Thoracic aorta (tissue), 2 donors: ENCODE measurements around the gene AP1S3. TPM values are rescaled to one million over a fixed set of nuclear protein-coding genes. Genes with fewer than 3 reads are reported as not detected.
A peak's percentile ranks its signal among the peaks of the same experiment; 100 is the strongest.
"Not testable (repeated sequence)": the region's sequence is repeated elsewhere in the genome, so short reads cannot be mapped to it uniquely, and the experiment has no call there.

Experiments used
- ATAC-seq: fragments of 150-250 bp; one replicate; pipeline ENCODE4 v1.8.0; 2017; ENCODE audit warnings: low read depth; ENCODE audit not compliant: insufficient number of reproducible peaks, low FRiP score
- DNase-seq: peaks from one replicate; pipeline ENCODE4 v3.0.0-alpha.2; 2020; ENCODE audit warnings: low spot score
- H3K27ac ChIP-seq, 2 donors: fragments of 200-600 bp; sonication (generic); 1 replicate in 1 of 2; 2 replicates in 1 of 2; pipeline ENCODE4 v1.5.1; 2016; ENCODE audit warnings: mild to moderate bottlenecking in 2 of 2, moderate library complexity in 2 of 2
- H3K27me3 ChIP-seq: fragments of 200-600 bp; sonication (generic); replicated peaks from 2 replicates; pipeline ENCODE4 v1.6.0; 2016; ENCODE audit warnings: mild to moderate bottlenecking; ENCODE audit not compliant: insufficient read depth
- H3K36me3 ChIP-seq: fragments of 200-600 bp; sonication (generic); one replicate; pipeline ENCODE4 v1.5.1; 2016
- H3K4me1 ChIP-seq, 2 donors: fragments of 200-600 bp; sonication (generic); 1 replicate in 1 of 2; 2 replicates in 1 of 2; pipeline versions ENCODE4 v1.5.1 to v1.6.0; 2016; ENCODE audit warnings: low read depth in 2 of 2, mild to moderate bottlenecking in 1 of 2; ENCODE audit not compliant: control insufficient read depth in 1 of 2
- H3K4me3 ChIP-seq: fragments of 200-600 bp; sonication (generic); 2 replicates; pipeline ENCODE4 v1.5.1; 2016; ENCODE audit warnings: mild to moderate bottlenecking
- H3K9me3 ChIP-seq: fragments of 200-600 bp; sonication (generic); 2 replicates; pipeline ENCODE4 v1.5.1; 2016
- total RNA-seq, 2 donors: library from RNA; depleted of rRNA; stranded (reverse); fragments of >200 nt; gene quantifications; one replicate each; pipeline versions ENCODE4 v1.1.0 to v1.2.3, GENCODE V29; 2016
- TF ChIP-seq, protein P1 (sequence below): fragments of 200-600 bp; sonication (generic); IDR thresholded peaks from one replicate; pipeline ENCODE4 v1.5.1; 2019; ENCODE audit warnings: antibody characterized with exemption

AP1S3 gene
- total RNA-seq, 2 donors from 2014 or later: 0.95 to 3.0 TPM

- no peak for DNase-seq
- no peak for ATAC-seq
- Histone ChIP-seq H3K27ac (no peak overlapping the region), H3K4me1 (peaks cover 0 to 10% of the 10 kb centered on the region in 2 donors), H3K4me3 (no peak overlapping the region), H3K9me3 (no peaks in the 10 kb centered on the region), H3K27me3 (no peaks in the 10 kb centered on the region), H3K36me3 (no peaks in the 10 kb centered on the region)
- TF ChIP-seq, protein P1, sequence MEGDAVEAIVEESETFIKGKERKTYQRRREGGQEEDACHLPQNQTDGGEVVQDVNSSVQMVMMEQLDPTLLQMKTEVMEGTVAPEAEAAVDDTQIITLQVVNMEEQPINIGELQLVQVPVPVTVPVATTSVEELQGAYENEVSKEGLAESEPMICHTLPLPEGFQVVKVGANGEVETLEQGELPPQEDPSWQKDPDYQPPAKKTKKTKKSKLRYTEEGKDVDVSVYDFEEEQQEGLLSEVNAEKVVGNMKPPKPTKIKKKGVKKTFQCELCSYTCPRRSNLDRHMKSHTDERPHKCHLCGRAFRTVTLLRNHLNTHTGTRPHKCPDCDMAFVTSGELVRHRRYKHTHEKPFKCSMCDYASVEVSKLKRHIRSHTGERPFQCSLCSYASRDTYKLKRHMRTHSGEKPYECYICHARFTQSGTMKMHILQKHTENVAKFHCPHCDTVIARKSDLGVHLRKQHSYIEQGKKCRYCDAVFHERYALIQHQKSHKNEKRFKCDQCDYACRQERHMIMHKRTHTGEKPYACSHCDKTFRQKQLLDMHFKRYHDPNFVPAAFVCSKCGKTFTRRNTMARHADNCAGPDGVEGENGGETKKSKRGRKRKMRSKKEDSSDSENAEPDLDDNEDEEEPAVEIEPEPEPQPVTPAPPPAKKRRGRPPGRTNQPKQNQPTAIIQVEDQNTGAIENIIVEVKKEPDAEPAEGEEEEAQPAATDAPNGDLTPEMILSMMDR: no peak
Measured at GRCh38 chr2:223764796-223765195, 72.6 kb downstream of the AP1S3 start.

GRCh38 chr2:223762853-223763252 lies 74.5 kb downstream of the AP1S3 start:
- no peaks in the 10 kb centered on the region for H3K27me3 ChIP-seq
- ATAC-seq: no peak
- TF ChIP-seq, protein P1: no peak

DNA sequence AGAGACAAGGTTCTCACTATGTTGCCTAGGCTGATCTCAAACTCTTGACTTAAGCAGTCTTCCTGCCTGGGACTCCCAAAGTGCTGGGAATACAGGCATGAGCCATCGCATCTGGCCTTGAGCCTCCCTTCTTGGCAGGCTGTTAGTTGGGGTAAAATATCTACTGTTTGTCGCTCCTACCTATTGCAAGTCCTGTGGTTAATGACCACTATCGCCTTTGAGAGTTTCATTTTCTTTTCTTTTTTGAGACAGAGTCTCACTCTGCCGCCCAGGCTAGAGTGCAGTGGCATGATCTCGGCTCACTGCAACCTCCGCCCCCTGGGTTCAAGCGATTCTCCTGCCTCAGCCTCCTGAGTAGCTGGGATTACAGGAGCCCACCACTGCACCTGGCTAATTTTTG lies 75.6 kb downstream of the AP1S3 start:
- not testable (repeated sequence) for H3K36me3 ChIP-seq, DNase-seq, H3K4me3 ChIP-seq, H3K27ac ChIP-seq, H3K9me3 ChIP-seq, H3K27me3 ChIP-seq, ATAC-seq
- peaks cover 0 to 15% of the 10 kb centered on the region in 2 donors for H3K4me1 ChIP-seq

More at GRCh38 chr2:223762853-223763252, 74.5 kb downstream of the AP1S3 start:
- no peak for DNase-seq
- Histone ChIP-seq H3K36me3 (no peaks in the 10 kb centered on the region), H3K4me3 (no peak overlapping the region), H3K27ac (no peak overlapping the region), H3K9me3 (no peaks in the 10 kb centered on the region), H3K4me1 (peaks cover 0 to 15% of the 10 kb centered on the region in 2 donors)

DNA sequence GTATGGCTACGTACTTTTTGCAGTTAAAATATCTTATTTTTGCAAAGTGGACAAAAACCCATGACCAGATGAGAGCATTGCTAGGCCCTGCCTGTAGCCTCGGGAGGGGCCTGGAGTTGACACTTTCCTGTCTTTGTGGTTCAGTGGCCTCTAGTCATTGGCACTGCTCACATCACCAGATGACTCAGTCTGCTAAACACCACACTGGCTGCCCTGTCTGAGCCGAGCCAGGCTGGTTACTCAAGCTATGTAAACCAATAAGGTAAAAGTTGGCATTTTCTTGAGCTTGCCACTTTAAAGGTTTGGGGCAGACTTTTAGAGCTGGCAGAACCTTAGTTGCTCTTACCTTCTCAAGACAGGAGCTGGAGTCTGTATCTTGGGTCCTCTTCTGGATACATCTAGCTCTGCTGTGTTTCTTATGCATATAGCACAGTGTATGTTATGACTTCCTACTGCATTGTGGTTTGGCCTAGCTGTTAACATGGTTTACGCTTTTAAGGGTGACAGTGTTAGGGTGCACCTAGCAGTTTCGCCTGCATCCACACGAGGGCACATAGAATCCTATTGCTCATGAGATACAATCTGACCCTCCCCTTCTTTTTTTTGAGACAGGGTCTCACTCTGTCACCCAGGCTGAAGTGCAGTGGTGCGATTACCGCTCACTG lies 76.4 kb downstream of the AP1S3 start:
- peak; percentile 7 for DNase-seq

GRCh38 chr2:223759569-223760430 lies 77.6 kb downstream of the AP1S3 start:
- no peaks in the 10 kb centered on the region for H3K9me3 ChIP-seq
- peak overlapping the region in 1 of 2 donors; percentile 19 for H3K27ac ChIP-seq
- ATAC-seq (no peak), DNase-seq (no peak)
- no peak overlapping the region for H3K4me3 ChIP-seq
- TF ChIP-seq, protein P1: no peak
- H3K4me1 ChIP-seq: peaks cover 0 to 15% of the 10 kb centered on the region in 2 donors
- H3K27me3 ChIP-seq: no peaks in the 10 kb centered on the region
- H3K36me3 ChIP-seq: no peaks in the 10 kb centered on the region

More for the DNA sequence above, 76.4 kb downstream of the AP1S3 start:
- Histone ChIP-seq H3K4me3 (no peak overlapping the region), H3K9me3 (no peaks in the 10 kb centered on the region), H3K27me3 (no peaks in the 10 kb centered on the region), H3K4me1 (peaks cover 0 to 15% of the 10 kb centered on the region in 2 donors), H3K27ac (no peak overlapping the region), H3K36me3 (no peaks in the 10 kb centered on the region)
- peak; percentile 80 for ATAC-seq
- TF ChIP-seq, protein P1: no peak
